ENCODE results near the gene CALML6.
"Not testable (repeated sequence)": the region's sequence is repeated elsewhere in the genome, so short reads cannot be mapped to it uniquely, and the experiment has no call there.

Gene CALML6

GRCh38 chr1:1914971-1915692 lies at the start of gene CALML6:
TSS of gene CALML6 (plus strand) at chr1:1915260. CDS start at chr1:1915281, 21 bp downstream.
- no peak for DNase-seq

GRCh38 chr1:1867164-1867563 lies 47.9 kb upstream of the CALML6 start:
- DNase-seq: no peak

DNA sequence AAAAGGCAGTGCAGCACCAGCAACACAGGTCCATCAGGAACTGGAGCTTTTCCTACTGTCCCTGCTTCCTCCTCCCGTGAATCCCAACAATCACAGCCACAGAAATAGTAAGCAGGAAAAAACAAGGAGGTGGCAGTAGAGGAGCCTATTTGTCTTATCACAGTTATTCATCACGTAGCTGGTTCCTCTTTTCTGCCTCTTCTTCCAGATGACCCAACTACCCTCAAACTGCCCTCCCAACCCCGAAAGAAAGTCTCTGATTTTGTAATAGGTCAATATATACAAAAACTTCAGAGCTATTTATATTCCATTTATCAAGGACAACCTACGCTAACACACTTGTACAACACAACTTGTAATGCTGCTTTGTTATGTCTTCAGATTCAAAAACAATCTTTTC lies 45.6 kb upstream of the CALML6 start:
- DNase-seq: no peak

DNA sequence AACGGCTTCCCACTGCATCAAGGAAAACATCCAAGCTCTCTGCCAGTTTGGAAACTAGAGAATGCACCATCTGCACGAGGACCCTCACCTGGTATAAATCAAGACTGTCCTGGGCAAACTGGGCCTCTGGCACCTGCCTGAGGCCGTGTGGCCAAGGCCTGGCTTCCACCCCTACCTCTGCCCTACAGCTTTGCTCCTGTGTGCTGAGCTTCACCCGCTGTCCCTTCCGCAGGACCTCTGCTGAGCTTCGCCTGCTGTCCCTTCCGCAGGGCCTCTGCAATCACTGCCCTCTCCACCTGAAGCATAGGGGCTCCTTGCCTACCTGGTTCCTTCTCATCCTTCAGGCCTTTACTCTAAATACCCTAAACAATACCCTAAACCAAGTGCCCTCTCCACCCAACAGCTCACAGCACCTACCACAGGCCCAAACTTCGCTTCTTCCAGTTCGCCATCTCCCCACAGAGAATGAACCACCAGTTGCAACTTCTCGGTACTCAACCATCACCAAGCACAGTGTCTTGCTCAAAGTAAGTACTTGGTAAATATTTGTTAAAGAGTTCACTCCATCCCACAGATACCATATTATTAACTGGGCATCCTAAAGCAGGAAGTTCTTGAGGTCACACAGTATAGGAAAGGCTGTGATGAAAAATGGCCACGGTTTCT lies 42.6 kb upstream of the CALML6 start:
- DNase-seq: no peak

DNA sequence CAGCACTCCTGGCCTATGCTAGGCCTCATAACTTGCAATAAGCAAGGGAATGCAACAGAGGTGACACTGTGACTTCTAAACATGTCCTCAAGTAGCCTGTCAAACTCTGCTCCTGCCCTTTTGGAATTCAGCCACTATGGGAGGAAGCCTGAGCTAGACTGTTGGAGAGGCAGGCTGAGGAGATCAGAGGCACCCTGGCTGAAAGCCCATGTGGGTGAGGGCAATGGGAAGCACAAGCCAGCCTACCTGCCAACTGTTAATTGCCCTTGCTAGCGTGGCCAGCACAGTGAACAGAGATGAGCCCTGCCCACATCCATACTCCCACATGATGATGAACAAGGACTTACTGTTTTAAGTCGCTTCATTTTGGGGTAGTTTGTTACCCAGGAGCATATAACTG lies 41.9 kb upstream of the CALML6 start:
- no peak for DNase-seq

DNA sequence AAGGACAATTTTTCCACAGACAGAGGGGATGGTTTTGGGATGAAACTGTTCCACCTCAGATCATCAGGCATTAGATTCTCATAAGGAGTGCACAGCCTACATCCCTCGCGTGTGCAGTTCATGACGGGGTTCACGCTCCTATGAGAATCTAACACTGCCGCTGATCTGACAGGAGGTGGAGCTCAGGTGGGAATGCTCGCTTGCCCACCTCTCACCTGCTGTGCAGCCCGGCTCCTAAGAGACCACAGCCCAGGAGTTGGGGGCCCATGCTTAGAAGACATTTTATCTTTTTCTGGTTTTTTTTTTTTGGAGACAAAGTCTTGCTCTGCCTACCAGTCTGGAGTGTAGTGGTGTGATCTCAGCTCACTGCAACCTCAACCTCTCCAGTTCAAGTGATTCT lies 40.2 kb upstream of the CALML6 start:
- no peak for DNase-seq

DNA sequence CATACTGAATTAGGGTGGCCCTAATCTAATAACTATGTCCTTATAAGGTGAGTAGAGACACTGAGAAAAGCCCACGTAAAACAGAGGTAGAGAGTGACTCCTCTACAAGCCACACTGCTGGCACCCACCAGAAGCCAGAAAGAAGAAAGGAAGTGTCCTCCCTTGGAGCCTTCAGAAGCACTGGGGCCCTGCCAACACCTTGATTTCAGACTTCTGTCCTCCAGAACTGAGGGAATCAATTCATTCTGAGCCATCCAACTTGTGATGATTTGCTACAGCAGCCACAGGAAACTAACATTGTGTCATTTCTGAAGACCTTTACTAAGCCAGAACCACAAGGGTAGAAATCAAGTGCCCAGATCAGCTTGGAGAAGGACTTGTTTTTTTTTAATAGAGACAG lies 39.1 kb upstream of the CALML6 start:
- DNase-seq: no peak

DNA sequence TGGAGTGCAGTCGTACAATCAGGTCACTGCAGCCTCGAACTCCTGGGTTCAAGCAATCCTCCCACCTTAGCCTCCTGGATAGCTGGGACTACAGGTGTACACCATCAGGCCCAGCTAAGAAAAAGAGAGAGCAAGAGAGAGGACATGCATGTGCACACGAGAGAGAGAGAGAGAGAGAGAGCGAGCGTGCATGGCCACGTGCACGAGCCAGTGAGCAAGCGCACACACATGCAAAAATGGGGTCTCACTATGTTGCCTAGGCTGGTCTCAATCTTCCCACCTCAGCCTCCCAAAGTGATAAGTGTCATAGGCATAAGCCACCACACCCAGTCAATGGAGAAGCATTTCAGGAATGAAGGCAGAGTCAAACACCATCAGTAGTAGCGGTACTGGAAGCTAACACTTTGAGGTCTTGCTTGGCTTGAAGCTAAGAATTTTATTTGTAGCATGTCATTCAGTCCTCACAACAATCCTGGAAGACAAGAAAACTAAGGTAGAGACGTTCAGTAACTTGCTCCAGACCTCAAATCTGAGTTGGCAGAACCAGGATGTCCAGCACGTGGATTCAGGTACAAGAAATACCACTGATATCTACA lies 38.6 kb upstream of the CALML6 start:
- DNase-seq: no peak

DNA sequence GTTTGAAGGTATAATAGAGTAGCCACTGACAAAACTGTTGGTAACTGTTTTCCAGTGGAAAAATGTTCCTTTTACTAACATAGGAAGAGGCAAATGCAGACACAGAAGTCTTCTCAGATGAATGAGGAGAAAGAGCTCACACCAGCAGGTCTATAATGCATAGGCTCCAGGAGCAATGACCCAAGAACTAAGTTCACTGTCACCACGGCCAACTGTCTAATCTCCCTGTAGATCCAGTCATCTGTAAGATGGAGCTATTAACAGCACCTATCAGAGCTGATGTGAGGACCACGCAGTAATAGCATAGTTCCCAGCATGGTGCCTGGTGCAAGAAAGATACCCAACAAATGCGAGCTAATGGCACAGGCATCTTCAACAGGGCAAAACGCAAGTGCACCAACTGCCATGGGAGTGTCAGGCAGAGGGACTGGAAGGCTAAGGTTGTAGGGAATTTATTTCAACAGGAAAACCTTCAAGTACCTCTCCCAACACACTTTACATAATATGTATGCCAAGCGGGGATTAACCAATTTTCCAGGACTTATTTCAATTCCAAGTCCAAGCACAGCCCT lies 37.1 kb upstream of the CALML6 start:
- DNase-seq: no peak

DNA sequence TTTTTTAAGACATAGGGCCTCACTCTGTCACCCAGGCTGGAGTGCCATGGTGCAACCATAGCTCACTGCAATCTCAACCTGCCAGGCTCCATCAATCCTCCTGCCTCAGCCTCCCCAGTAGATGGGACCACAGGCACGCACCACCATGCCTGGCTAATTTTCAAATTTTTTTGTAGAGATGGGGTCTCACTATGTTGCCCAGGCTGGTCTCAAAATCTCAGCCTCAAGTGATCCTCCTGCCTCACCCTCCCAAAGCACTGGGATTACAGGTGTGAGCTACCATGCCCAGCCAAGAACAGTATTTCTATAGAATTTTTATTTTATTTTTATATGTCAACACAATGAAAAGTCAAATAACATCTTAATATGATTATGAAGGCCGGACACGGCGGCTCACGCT lies 35.1 kb upstream of the CALML6 start:
- no peak for DNase-seq

DNA sequence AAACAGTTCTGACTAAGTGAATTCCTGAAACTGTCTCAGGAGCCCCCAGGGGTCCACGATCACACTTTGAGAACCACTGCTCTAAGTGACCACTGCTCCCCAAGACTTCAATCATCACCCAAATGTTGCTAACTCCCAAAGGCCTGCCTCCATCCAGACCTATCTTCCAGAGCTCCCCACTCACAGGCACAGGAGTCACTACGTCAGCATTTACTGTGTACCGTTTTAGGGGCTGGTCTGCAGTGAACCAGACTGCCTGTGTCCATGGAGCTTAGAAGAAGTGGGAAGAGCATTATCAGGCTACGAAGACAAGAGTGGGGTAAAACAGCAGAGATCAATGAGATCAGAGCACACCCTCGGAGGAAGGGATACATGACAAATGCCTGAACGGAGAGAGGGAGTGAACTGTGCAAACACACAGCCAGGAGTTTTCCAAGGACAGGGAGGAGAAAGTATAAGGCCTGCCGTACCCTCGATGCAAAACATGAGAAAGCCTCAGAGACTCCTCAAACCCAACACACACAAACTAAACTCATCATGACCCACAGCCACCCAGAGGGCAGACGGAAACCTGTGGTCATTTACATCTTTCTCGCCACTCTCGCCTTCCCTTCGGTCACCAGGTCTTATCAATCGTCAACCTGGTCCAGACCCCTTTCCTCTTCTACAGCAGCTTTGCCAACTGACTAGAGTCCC lies 34.3 kb upstream of the CALML6 start:
- no peak for DNase-seq

DNA sequence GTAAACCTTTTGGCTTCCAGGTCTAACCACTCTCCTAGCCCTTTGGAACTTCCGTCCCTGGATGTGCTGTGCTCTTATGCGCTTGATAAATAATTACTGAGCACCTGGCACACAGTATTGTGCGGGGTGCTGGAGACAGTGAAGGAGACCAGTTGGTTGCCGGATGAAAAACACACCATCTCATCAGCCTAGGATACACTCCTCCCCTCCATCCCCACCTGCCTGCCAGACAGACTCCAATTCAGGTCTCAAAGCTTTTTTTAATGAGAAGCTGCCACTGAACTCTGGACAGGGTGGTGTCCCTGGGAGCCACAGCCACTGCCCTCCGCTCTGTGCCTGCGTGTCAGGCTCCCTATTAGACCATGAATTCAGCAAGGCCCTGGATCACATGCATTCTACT lies 33.3 kb upstream of the CALML6 start:
- DNase-seq: no peak

DNA sequence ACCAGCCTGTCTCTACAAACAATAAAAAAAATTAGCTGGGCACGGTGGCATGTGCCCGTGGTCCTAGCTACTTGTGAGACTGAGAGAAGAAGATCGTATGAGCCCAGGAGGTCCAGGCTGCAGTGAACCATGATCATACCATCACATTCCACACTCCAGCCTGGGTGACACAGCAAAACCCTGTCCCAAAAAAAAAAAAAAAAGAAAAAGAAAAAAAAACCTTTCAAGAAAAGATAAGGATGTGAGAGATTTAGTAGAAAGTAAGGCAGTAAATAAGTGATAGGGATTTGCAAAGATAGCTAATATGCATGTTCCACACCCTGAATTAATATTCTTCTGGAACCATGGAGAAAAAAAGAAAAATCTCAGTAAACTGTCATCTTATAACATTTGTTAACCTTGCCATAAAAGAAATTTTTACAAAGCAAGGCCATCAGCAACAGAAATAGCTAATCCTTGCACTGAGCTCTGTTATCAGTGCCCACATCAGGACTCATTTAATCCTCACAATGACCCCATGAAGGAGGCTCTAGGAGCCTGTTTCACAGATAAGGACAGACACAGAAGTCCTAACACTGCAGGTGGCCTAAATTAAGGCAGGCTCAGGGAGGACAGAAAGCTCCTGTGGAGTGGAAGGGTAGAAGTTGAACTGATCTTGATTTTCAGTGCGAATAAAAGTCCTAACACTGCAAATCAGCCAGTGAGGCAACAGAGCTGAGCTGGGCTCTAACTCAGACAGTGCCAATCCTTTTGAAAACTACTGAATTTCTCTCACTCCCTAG lies 31.8 kb upstream of the CALML6 start:
- no peak for DNase-seq

- not testable (repeated sequence) for DNase-seq
Measured at GRCh38 chr1:1883890-1884289, 31.2 kb upstream of the CALML6 start.

- no peak for DNase-seq
Measured at GRCh38 chr1:1889090-1889750, 25.8 kb upstream of the CALML6 start.

GRCh38 chr1:1889847-1890505 lies 25.1 kb upstream of the CALML6 start:
- peak; percentile 61 for DNase-seq

GRCh38 chr1:1890506-1891348 lies 24.3 kb upstream of the CALML6 start, which contains the start of gene GNB1:
TSS of gene GNB1 (minus strand) at chr1:1891087. CDS start at chr1:1825453, 65,634 bp downstream.
- peak; percentile 95 for DNase-seq

- no peak for DNase-seq
Measured at GRCh38 chr1:1891349-1892078, 23.5 kb upstream of the CALML6 start.

GRCh38 chr1:1892079-1892762 lies 22.8 kb upstream of the CALML6 start:
- no peak for DNase-seq
